ENCODE measurements around the gene SLX4IP.

SLX4IP gene

DNA sequence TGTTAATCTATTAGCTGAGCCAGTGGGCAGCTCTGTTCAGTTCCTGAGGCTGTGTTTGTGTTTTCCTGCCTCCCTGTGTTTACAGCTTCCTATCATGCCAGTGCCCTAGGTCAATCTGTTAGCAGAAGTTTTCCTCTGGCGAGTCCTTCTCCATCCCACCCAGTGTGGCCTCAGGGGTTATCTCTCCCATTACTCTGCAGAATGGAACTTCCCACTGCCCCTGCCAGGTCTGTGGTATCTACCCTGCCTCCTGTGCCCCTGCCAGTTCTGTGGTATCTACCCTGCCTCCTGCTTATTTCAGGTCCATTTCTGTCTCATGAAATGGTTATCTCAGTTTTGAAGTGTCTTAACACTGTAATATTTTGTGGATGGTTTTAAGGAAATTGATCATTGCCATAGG, 63.1 kb downstream of the SLX4IP start:
- DNase-seq = no peak

DNA sequence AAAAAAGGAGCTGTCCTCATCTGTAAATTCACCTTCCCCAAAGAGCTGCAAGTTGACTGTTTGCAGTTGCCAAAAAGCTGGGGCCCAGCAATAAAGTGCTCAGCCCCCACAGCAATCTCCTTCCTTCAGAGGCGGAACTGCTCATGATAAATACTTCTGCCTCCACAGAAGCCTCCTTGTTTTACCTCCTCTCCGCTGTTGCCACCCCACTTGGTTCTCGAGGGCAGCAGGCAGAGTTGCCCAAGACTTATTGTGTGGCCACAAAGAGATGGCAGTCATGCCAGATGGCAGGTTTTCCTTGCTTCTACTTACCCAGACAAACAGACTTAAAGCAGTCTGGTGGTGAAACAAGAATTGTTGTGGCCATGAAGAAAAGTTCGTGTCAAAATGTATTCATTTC, 66.3 kb downstream of the SLX4IP start:
- no peak for DNase-seq

DNA sequence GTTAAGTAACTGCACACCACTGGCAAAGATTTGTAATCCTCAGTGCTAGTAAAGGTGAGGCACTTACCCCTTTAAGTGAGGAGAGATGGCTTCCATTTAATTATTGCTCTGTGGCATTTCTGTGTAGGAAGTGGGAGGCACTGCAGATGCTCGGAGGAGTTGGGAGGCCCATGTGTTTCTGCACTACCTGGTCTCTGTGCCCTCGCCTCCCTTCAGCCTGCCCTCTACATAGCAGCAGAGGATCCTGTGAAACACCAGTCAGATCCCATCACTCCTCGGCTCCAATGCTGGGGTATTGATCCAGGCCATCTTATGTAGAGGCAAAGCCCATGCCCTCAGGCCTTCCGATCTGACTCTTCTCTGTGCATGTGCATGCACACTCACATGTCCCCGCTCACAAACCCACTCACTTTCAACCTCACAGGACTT, 67.0 kb downstream of the SLX4IP start:
- no peak for DNase-seq

DNA sequence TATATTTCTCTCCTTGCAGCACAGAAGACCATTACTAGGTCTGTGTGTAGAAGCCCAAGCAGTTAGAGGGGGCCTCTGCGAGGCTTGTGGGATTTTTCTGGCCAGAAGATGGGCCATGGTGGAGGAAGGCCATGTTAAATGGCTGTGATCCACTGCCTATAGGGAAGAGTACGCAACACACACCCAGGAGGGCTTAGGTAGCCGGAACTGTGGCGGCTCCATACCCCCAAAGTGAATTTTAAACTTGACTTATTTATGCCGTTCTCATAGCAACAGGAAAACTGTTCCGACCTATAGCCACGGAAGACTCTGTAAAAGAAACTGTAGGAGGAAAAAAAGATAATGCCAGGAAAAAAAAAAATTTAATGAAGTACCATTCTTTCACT, 69.5 kb downstream of the SLX4IP start:
- DNase-seq = no peak

DNA sequence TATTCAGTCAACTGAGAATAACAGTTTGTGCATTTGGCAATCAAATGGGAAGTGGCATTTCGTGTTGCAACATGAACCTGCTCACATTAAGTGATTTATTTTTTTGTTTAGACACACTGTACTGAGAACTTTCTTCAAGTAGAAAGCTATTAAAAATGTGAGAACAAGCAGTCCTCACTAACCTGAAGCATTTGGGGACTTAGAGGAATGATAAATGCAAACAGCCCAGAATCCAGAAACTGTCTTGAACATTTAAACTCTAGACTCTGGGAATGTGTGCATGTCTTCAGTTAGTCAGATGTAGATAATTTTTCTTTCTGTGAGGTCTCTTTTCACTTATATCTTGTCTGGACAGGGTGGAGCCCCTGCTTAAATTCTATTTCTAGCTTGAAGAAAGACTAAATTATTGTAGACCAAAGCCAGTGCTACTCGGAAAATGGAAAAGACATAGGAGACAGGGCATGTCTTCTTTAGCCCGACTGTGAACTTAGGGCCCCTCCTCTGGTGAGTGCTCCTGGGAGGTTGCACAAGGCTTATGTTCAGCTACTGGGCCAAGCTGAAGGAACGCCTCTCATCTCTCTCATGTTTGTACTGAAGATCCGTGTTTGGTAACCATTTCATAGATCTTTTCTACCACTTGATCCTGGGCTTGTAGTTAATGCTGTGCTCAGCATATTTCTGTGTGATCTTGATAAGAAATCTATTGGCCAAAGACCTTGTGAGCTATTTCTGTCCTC, 70.1 kb downstream of the SLX4IP start:
- no peak for DNase-seq

DNA sequence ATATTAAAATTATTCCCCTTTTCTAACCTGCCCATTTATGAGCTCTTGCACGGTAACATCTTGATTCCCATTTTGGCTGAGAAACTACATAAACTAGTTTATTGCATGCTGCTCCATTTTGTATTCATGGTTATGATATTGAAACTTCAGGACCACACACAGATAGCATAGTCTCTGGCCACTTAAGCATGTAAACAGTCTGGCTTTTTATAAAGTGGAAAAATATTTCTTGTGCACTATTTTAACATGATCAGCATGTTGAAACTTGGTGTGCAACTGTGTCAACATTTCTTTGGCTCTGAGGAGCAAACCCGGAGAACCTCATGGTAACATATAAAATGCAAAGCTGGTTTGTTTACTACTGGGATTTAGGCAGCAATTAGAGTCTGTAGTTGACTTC, 70.7 kb downstream of the SLX4IP start:
- no peak for DNase-seq

DNA sequence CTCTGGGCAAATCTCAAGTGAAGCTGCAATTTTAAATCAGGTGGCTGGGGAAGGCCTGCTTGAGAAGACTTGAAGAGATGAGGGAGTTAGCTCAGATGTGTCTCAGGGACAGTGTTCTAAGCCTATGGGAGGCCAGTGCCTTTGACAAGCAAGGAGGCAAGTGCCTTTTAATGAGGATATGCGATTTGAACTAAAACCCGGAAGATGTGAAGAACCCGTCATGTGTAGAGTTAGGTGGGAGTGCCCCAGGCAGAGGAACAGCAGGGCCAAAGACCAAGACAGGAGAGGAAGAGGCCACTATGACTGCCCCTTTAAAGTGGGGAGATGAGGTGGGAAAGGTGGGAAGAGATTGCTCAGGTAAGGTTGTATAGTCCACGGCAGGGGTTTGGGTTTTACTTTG, 71.9 kb downstream of the SLX4IP start:
- no peak for DNase-seq

DNA sequence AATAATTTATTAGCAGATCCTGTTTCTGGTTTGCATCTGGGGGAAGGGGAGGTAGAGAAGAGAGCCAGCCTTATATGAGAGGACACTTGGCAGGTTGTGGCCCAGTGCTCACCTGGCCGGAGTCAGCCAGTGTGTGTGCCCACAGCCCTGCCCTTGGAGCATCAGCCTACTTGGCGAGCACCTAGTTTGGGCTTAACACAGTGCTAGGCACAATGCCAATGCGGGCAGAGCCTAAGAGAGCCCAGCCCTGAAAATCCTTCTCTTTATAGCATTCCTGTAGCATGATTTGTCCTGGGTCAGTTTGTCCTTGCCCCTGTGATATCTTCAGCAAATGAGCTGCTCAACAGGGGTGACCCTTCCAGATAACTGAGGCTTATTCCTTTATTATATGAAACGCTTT, 73.0 kb downstream of the SLX4IP start:
- DNase-seq = no peak

DNA sequence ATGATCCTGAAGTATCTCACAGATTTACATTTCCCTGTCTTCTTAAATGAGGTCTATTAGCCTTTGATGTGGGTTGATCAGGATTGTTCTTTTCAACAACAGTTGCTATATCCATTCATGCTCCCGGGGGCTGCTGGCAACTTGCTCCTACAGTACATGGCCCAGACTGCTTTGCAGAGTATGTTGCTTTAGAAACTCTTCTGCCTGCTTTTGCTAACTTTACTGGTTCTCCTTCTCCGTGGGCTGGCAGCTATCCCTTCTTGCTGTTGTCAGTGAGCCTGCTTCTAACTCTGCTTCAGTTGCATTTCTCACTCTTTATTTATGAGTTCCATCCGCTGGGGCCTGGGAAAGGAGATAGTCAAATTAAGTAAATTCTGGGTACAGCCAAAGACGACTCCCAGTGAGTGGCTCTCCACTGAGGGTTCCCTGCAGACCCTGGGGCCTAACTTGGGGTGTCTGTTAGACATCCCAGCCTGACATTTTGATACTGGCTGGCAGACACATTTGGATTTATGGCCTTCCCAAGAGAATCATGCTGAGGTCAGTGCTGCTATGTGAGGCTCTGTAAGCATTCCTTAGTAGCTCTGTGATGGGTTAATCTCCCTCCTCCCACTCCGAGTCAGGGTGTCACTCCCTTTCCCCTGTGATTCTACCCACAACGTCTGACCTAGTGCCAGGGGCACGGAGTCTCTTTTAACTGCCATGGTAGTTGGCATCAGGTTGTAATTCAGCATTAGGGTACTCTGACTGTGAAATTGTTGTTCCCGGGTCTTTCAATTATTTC, 73.6 kb downstream of the SLX4IP start:
- DNase-seq = no peak

DNA sequence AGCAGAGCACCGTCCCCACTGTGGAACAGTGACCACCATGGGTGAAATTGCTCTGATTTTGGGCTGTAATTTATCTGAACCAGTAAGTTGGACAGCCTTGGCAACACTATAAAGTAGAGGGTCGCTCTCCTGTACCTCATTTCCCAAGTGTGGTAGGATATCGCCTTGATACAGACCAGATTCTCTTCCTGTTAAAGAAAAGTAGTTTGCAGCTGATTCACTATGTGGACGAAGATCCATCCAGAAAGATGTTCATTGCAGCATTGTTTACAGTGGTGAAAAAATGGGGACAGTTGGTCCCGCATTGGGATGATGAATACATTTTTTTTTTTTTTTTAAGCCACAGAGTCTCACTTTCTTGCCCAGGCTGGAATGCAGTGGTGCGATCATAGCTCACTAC, 74.3 kb downstream of the SLX4IP start:
- no peak for DNase-seq

DNA sequence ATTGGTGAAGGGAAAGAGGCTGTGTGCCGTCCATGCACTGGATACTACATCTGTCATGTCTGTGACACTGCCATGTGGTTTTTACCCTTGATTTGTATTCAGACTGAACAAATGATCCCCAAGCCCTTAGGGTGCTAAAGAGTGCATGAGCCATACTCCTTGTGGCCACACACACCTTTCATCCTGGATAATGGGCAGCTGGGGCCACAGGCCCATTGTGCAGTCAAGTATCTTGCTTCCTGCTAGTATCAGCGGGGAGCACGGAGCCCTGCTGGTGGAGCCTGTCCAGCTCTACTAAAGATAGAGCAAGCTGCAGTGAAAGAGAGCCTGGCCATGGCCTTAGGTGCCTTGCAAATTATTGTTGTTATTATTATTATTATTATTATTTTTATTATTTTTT, 75.1 kb downstream of the SLX4IP start:
- no peak for DNase-seq

DNA sequence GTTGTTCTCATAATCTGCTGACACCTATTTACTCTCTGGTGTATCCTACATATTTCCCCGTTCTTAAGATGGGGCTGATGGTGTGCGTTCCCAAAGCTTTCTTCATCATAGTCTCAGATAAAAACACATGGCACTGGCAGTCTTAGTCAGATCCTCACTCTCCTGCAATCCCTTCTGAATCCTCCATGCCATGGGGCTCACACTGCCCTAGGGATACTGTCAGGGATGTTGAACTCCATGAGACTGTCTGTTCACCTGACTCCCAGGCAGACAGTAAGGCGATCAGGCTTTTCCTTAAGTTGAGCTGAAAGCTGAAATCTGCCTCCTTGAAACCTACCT, 76.0 kb downstream of the SLX4IP start:
- DNase-seq = no peak

DNA sequence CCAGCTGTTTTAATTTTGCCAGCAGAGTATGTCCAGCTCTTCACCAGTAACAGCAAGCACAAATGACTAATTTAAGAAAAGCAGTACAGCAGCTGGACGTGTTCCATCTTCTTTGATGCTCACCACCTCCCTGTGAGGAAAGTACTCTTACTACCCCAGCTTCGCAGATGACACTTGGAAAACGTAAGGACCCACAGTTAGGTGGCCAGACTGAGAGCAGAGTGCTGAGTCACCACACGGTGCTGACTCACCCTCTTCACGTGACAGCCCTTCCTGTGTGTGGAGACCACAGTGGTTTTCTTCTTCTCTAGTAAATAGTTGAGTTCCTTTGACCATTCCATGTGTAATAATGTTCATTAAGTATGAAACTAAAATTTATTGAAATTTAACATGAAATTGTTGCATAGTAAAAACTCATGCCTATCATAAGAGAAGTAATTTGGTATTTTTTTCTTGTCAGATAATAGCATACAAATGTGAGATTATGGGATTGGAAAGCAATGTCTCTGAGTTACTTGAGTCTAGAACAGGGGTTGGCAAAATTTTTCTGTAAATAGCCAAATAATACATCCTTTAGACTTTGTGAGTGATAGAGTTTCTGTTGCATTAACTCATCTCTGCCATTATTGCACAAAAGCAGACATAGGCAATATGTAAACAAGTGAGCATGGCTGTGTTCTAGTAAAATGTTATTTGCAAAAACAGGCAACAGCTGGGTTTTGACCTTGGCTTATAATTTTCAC, 76.6 kb downstream of the SLX4IP start:
- DNase-seq = no peak

DNA sequence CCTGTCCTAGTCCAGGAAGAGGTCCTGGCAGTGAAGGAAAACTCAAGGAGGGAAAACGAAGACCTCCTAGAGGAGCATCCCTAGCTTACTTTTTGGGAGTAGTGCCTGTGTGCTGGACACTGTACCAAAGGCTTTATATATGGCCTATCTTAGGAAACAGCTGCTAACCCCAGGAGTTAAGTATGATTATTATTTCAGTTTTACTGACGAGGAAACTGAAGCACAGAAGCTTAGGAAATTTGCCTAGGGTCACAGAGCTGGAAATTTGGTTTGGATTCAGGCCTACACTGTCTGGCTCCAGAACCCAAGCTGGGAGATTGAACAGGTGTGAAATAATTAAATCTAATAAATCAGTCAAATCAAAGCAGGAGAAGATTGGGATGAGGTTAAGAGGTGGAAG, 78.0 kb downstream of the SLX4IP start:
- DNase-seq = no peak

DNA sequence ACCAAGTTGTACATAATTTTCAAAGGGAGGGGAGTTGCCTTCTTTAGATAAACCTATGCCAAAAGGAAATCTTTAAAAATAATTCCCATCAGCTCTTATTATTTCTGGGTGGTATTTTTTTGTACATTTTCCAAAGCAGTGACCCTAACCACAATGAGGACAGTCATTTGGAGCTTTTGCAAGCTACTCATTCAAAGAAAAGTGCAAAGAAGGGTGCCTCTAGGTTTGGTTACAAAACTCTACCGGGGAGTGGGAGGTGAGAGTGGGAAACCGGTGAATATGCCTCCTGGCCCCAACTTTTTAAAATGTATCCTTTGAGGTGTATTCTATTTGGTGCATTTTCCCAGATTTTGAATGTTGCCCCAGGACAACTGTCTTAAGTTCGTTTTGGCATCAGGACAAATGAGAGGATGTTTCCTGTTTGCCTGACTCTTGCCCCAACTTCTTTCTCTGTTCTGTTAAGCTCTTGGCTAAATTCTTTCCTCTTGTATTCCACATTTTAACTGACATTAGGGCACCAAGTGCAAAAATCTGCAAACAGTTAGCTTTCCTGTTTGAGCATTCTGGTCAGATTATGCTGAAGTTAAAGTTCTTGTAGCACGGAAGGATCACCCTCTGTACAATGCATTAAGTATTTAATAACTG, 78.9 kb downstream of the SLX4IP start:
- no peak for DNase-seq

DNA sequence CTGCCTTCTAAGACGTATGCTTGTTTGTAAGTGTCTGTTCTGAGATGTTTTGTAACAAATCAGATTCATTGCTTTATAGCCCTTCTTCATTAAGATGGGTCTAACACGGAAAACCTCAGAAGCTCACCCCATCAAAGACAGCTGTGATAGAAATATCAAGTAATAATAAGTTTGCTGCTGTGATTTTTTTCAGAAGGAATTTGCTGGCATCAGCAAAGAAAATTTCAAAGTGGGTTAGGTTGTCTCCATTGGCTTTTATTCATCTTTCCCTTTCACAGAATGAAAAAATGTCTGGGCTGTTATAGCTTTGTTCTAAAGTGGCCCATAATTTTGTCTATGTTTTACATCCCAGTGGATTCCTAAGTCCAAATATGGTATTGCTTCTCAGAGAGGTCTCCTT, 81.4 kb downstream of the SLX4IP start:
- no peak for DNase-seq

DNA sequence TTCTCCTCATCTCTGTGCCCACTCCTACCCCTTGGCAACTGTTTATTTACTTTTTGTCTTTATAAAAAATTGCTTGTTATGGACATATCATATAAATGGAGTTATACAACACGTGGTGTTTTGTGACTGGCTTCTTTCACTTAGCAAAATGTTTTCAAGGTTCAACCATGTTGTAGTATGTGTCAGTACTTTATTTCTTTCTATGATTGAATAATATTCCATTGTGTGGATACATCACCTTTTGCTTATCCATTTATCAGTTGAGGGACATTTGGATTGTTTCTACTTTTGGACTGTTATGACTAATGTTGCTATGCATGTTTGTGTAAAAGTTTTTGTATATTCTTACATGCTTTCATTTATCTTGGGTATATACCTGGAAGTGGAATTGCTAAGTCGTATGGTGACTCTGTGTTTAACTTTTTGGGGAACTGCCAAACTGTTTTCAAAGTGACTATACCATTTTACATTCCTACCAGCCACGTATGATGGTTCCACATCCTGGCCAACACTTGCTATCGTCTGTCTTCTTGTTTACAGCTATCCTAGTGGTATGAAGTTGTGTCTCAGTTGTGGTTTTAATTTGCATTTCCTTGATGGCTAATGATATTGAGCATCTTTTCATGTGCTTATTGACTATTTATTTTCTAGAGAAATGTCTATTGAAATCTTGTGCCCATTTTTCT, 84.4 kb downstream of the SLX4IP start:
- no peak for DNase-seq

DNA sequence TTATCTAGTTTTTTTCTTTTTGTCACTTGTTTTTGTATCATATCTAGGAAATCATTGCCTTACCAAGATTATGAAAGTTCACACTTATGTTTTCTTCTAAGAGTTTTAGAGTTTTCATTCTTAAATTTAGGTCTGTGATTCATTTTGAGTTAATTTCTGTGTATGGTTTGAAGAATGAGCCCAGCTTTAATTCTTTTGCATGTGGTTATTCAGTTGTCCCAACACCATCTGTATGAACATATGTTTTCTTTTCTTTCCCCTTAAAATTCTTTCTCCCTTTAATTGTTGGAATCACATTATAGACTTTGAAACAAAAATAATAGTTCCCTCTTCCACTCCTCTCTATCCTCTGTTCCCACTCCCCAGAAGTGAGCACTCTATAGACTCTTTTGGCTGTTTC, 85.4 kb downstream of the SLX4IP start:
- DNase-seq = no peak

DNA sequence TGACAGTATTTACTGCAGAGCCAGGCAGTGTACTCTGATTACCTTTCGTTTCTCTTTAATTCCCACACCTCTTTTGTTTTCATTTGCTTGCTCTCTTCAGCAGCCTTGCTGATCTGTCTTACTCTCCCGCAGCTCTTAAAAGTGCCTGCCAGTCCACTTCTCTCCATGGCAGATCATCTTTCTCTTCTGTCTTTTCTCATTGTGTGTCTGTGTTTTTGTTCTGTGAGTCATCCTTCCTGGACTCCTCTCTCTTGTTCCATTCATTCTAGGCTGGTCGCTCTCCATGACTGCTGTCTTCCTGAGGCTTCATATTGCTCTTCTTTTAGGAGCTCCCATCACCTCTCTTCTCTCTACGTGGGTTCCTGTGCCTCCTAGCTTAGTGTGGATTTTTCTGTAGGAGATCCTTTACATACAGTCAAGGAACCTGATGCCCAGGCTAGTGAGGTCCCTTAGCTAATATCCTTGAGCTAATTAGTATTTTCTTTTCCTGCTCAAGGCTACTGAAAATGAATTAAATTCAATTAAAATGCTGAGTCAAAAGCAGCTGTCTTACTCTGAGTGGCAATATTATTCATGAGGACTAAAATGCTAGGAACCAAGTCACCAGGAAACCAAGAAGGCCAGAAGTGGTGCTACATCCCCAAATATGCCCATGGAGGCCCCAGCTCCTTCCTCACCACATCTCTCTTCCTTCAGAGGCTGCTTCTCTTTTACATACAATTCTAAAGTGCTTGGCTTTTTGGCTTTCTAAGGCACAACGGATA, 86.1 kb downstream of the SLX4IP start:
- no peak for DNase-seq

DNA sequence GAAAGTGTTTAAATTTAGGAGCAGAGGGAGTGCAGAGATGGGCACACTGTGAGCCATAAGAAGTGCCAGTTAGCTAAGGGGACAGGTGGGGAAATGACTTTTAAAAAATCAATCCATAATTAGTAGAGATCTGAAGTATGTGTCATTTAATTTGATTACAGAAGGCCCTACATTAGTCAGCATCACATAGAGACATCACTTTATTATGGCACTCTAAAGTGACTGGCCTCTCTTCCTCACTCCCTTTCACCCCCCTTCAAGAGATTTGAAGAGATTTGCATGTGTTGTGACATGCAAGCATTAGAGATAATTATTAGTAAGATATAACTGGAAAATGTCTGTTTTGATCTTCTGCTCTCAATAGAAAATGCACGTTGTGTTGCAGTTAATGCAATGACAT, 86.7 kb downstream of the SLX4IP start:
- DNase-seq = no peak

DNA sequence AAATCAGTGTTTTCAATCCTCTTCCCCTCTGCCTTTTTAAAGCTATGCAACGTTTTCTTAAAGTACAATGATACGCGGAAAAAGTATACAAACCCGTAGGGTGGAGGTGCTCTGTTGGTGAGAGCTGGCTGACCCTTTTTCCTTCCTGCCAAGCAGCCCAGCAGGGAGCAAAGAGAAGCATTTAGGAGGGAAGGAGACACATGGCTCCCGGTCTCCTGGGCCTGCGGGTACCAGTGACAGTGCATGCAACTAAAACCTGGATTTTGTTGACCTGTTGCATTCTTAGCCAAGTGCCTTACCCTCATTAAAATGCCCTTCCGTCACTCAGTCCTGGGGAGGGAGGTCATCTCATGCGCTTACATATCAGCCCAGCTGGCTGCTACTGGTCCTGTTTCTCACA, 87.2 kb downstream of the SLX4IP start:
- no peak for DNase-seq

DNA sequence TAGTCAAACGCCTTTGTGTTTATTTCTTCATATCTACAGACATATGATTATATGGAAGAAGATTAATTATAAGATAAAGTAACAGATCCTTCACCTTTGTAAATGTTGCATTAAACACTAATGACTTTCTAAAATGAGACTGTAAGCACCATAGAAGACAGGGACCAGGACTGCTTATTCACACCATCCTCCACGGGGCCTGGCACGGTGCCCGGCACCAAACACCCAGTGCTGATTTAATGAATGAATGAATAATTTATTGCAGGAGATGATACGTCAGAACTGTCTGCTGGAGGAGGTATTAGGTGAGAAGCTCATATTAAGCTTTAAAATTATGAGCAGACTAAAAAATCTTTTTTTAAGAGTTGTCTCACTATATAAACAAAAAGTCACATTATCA, 88.3 kb downstream of the SLX4IP start:
- DNase-seq = no peak
